Posterior vena cava (tissue), 2 donors: Measurements from ENCODE around the gene UST. TPM values are rescaled to one million over a fixed set of nuclear protein-coding genes. Genes with fewer than 3 reads are reported as not detected.
"Not testable (repeated sequence)": the region's sequence is repeated elsewhere in the genome, so short reads cannot be mapped to it uniquely, and the experiment has no call there.

ENCODE experiments used
- DNase-seq: peaks from one replicate; pipeline ENCODE4 v3.0.0-alpha.2; 2020; ENCODE audit warnings: low spot score
- intact Hi-C, 2 donors: fragments of 100-400 bp; cut with DNase I; formaldehyde crosslinking; loops; one replicate each; pipeline versions ENCODE4 v1.14.1 to v1.14.2; 2022 to 2023
- total RNA-seq, 2 donors: library from RNA; stranded (reverse); fragmentation: NEBNext Ultra II Directional; extraction: Animal tissue kit (Norgen Biotek cat#: 25700); gene quantifications; one replicate each; pipeline ENCODE4 v1.2.1, GENCODE V29; 2021
- donor health status: DM: yes; HTN: yes; CAD: no.
- donor health status: DM: yes; HTN: yes; CAD: no.

UST gene
- total RNA-seq, 2 donors from 2014 or later, result 15.2 to 19.4 TPM

DNA sequence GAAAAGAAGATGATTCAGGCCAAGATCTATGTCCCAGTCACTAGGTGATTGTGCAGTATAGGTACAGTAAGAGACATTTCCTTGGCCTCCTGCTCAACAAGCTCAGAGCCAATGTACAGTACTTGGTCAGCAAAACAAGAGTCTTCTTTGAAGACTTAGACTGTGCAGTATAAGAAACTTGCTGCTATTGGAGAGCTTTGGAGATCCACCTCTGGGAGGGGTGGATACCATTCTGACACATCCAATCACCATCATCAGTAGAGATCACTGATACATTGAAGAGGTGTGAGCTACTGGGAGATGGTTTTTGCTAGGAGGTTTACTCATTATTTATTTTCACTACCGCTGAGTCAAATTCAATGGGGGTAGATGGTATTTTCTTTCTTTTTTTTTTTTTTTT, 77.5 kb downstream of the UST start:
- no peak for DNase-seq
- intact Hi-C loops, result no loop called here

DNA sequence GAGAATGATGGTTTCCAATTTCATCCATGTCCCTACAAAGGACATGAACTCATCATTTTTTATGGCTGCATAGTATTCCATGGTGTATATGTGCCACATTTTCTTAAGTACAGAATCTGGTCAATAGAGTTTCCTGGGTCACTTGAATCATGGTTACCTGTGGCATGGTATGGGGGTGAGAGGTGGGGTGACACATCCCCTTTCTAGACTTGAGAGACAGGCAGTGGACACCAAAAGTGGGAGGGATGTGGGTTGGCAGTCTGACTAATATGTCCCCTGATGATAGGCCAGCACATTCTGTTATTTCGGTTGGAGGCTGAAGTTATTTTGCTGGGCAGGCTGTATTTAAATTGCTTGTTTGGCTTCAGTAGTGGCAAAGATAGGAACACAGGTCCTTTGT, 78.1 kb downstream of the UST start:
- intact Hi-C loops, result no loop called here
- no peak for DNase-seq

DNA sequence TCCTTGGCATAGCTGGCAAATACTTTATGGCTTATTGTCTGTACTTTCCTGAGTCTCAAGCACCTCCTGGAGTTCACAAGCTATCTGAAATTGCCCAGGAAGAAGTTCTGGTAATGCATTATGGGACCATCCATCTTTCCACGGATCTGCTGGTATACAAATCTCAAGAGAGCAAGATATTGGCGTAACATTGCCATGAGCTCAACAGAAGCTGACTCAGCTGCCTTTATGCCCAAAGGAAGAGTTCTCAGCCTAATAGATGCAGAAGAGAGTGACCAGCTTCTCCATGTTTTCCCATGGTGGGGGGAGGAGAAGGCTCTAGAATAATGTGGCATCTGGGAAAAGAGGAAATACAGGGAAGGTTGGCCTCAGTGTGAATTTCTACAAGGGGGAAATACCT, 78.7 kb downstream of the UST start:
- DNase-seq, result no peak

DNA sequence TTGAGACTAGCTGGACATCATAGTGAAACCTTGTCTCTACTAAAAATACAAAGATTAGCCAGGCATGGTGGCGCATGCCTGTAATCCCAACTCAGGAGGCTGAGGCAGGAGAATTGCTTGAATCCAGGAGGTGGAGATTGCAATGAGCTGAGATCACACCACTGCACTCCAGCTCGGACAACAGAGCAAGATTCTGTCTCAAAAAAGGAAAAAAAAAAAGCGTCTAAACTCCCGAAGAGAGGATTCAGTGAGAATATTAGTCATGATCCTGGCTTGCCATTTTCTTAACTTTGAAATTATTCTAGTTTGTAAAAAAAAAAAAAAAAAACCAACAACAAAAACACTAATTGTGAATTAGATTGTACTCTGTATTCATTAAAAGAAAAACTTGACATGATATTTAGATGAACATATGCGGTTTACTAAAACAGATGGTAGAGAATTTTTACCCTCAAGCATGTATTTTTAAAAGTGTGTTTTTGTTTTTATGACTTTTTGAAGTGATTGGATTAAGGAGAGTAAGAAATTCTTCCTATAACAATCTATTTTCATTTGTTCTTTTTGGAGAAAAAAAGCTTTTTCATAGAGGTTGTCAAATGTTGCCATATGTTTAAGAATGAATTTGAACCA, 80.7 kb downstream of the UST start:
- intact Hi-C loops, result no loop called here
- DNase-seq, result no peak

More for the DNA sequence above, 78.7 kb downstream of the UST start:
- intact Hi-C loops, result no loop called here

DNA sequence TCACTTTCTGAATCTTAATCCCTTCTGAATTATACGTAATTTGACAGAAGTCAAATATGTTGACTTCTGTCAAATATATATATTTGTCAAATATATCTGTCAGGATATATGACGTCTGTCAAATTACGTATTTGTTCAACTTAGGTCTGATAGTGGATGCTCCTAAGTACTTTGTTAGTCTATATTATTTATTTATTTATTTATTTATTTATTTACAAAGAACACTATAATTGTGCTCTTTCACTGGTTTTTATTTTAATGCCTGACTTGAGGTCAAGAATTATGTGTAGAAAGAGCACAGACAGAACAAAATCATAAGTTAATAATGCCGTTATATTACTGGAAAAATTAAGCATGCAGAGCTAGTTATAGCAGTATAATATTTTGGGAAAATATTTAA, 81.2 kb downstream of the UST start:
- intact Hi-C loops, result no loop called here

DNA sequence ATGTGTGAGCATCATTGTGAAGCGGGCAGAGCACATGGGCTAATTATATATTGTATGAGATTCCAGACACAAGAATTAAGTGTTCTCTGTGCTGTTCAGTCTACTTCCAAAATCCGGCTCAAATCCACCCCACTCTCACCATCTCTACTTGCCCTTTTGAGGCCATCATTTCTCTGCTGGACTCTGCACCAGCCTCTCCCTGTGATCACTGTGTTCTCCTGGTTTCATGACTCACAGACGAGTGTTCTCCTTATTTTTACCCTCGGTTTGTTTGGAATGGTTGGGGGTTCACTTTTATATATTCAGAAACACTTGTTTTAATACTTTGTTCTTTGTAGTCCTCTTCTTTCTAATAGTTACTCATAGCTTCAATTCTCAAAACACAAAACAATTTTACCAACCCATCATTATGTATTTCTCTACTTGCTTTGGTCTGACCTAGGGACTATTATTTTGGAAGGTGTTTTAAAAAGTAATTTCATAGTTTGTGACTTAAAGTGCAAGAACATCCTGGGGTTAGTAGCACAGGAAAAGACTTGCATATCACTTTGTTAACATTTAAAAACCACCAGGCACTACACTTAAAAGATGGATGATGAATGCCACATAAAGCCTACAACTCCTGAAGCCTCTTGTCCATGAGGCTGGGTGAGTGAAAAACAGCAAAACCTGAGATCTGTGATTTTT, 82.7 kb downstream of the UST start:
- intact Hi-C loops, result no loop called here
- no peak for DNase-seq

More for the DNA sequence above, 81.2 kb downstream of the UST start:
- DNase-seq, result no peak

DNA sequence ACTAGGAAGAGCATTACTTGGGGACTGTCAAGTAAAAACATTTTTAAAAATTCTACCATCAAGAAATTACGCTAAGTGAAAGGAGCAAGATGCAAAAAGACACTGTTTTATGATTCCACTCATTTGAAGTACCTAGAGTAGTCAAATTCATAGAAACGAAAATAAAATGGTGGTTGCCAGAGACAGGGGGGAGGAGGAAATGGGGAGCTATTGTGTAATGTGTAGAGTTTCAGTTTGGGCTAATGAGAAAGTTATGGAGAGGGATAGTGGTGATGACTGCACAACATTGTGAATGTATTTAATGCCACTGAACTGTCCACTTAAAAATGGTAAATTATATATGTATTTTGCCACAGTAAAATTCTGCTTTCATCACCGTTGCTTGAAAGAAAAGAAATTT, 83.8 kb downstream of the UST start:
- no peak for DNase-seq
- intact Hi-C loops, result no loop called here

DNA sequence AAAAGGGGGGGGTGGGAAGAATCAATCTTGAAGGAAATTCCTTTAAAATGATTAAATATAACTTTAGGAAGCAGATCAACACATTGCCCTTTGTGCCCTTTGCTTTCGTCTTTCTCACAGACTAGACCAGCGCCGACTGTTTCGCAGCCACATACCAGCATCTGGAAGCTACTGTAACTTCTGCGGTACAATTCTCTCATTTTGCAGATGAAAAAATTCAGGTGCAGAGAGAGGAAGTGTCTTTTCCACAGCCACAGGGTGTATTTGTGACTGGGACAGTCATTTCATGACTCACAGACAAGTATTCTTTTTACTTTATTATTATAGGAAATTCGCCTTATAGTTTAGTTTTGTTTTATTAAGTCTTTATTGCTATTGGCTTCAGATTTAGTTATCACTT, 84.2 kb downstream of the UST start:
- DNase-seq, result no peak
- intact Hi-C loops, result no loop called here

DNA sequence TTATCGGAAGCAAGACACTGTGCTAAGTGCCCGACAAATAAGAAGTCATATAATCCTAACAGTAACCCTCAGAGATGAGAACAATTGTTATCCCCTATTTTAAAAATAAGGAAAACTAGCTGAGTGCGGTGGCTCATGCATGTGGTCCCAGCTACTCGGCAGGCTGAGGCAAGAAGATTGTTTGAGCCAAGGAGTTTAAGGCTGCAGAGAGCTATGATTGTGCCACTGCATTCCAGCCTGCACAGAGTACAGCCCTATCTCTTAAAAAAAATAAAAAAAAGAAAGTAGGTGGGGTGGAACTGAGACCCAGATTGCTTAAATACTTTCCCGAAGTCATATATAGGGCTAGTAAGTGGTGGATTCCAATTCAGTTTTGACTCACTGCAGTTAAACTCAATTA, 84.7 kb downstream of the UST start:
- DNase-seq, result no peak
- intact Hi-C loops, result no loop called here

DNA sequence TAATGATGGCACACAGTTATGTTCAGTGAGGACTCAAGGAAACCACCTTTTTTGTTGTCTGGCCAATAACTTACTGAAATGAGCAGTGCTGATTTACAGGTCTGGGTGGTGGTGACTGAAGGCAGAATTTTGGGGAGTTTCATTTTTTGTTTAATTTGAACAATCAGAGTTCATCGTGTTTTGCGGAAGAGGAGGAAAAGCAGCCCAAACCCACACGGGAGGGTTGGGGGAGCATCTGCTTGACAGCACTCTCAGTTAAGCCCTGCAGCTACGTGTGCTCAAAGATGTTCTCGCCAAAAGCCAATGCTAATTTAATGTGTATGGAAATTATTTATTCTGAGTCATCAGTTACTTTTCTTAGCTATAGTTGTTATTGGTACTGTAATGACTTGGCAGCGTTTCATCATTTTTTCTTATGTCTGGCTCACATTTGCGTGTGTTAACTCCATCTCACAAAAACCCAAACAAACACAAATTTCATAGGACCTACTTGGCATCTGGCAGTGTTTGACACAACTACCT, 89.2 kb downstream of the UST start:
- DNase-seq, result no peak
- intact Hi-C loops, result no loop called here

DNA sequence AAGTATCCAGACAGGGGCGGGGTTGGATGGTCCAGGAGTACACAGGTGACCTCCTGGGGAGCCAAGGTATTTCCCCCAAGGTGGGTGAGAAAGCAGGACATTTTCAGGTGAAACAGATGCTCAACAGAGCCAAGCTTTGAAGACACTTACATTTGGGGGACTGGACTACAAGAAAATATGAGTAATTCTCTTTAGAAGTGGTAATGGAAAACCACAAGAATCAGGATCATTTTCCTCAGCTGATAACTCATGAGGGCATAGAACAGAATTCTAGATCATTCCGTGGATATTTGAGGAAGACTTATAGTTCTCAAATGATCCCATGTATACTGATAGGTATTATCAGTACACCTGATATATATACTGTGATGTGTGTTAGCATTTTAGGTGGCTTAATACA, 89.9 kb downstream of the UST start:
- intact Hi-C loops, result no loop called here
- DNase-seq, result no peak

DNA sequence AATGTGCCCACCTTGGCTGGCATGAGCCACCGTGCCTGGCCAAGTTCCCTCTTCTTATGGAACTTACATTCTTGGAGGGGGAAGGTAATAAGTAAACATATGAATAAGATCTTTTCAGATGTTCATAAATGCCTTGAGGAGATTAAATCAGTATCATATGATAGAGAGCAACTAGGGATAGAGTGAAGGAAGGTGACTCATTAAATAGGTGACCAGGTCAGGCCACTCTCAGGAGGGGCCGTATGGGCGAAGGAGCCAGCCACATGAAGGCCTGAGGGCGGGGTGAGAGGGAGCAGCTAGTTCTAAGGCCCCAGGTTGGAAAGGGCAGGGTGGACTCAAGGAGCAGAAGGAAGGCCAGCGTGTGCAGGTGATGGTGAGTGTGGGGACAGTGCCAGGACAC, 91.1 kb downstream of the UST start:
- intact Hi-C loops, result no loop called here
- no peak for DNase-seq

DNA sequence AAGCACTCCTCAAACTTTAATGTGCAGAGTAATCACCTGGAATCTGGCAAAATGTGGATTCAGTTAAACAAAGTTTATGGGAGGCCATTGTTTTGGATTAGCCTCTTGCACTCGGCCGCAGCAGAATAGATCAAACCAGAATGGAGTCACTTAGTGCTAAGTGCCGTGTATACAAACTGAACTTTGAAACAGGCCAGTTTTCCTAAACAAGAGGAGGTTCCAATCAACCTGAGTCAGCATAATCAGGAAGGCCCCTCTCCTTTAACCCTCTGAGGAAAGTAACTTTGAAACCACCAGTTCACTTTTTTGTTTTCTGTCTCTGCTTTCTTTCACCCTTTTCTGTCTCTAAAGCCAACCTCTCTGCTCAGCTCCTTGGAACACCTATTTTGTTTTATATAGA, 92.2 kb downstream of the UST start:
- no peak for DNase-seq
- intact Hi-C loops, result no loop called here

DNA sequence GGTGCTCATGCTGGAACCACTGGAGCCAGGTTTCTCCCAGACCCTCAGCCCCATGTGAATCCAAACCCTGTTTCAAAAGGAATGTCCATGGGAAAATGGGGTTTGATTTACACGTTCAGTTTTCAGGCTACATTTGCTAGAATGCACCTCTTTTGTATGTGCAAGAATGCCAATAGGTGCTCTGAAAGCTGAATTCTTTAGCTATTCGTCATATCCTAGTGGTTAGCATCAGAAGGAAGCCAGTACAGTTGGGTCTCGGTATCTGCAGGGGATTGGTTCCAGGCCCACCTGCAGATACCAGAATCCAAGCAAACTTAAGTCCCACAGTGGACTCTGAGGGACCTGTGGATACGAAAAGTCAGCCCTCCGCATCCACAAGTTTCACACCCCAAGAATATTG, 93.4 kb downstream of the UST start:
- intact Hi-C loops, result no loop called here
- DNase-seq, result no peak

DNA sequence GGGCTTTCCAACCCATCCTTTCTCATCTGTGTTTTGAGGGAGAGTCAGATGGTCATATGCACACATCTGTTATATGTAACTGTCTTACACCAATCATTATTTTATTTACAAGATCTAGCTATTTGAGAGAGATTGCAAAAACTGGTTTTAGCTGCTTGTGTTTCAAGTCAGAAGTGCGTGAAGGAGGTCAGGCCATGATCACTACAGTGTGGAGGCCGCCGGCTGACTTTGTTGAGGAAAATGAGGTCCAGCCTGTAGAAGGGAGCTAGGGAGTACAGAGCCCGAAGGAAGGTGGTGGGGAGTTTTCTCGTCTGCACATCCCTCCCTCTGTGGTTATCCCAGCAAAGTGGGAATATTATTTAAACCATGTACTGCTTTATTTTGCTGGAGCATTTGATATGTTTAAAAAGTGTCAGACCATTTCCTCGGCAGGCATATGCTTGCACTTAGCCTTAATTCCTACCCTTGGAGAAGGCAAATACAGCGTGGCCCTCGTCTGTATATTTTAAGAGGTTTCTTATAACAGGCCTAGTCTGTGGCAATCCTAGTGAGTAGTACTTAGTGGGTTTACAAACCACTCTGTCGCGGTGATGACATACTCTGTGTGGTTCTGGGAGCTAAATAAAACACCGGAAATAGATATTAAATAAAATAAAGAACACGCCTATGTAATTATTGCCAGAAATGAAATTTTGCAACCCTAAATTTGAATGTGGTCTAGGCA, 95.6 kb downstream of the UST start:
- intact Hi-C loops, result no loop called here
- no peak for DNase-seq

DNA sequence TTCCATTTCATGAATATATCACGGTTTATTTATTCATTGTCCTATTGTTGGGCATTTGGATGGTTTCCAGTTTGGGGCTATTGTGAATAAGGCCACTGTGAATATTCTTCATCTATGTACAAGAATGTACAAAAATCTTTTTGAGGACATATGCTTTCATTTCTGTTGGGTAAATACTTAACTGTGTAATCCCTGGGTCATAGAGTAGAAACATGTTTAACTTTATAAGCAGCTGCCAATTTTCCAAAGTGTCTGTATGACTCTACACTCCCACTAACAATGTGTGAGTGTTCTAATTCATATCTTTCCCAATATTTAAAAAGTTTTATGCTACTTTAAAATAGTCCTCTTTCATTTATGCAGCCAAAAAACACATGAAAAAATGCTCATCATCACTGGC, 98.6 kb downstream of the UST start:
- DNase-seq, result no peak
- intact Hi-C loops, result no loop called here

DNA sequence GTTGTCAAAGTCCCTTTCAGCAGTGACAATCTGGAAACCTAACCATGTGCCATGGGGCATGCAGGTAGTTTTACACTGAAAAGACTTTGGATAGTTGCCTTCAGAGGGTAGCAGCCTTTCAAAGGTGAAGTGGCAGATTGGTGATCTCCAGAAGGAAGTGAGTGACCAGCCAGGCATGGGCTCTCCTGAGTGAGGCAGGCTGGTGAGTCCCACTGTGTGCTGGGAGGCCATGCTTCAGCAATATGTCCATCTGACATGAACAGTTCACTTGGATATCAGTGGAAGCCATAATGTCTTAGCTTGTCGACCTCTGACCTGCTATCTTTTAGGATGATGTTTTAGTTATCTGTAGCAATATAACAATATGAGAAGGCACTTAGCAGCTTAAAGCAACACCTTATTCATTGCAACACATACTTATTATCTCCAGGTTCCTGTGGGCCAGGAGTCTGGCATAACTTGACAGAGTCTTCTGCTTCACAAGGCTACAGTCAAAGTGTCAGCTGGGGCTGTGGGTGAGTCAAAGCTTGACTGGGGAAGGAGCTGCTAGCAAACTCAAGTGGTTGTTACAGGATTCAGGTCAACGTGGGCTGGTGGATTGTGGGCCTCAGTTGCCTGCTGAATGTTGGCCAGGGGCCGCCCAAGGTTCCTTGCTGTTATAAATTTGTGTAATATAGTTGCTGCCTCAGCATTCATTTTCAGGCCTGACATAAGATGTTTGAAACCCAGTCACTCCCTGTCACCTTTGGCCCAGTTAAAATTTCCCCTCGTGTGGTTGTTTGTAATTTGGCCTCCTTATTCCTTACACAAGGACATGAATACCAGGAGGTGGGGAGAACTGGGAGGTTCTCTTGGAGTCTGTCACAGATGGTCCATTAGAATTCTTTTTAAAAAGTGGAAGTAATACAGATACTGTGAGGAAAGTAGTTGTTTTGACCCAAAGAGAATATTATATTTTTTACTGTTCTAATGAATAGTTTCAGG, 100.2 kb downstream of the UST start:
- intact Hi-C loops, result no loop called here
- no peak for DNase-seq

DNA sequence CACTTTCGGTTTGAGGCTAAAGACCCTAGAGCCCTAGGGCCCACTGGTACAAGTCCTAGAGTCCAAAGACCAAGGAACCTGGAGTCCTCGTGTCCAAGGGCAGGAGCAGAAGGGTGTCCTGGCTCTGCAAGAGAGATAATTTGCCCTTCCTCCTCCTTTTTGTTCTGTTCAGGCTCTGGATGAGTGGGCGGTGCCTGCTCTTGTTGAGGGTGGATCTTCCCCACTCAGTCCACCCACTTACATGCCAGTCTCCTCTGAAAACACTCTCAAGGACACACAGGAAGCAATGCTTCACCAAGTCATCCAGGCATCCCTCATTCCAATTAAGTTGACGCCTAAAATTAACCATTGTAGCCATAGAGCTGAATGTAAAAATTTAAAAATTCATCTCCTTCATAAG, 102.1 kb downstream of the UST start:
- intact Hi-C loops, result no loop called here
- no peak for DNase-seq

DNA sequence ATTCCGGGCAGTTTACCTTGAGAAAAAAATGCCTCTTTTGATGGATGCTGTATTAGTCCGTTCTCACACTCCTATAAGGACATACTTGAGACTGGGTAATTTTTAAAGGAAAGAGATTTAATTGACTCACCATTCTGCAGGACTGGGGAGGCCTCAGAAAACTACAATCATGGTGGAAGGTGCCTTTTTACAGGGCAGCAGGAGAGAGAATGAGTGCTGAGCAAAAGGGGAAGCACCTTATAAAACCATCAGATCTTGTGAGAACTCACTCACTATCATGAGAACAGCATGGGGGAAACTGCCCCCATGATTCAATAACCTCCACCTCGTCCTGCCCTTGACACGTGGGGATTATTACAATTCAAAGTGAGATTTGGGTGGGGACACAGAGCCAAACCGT, 102.6 kb downstream of the UST start:
- intact Hi-C loops, DNase-seq: not testable (repeated sequence)
